Right atrium auricular region (tissue), 2 donors: ENCODE data around the gene BRI3BP. TPM values are rescaled to one million over a fixed set of nuclear protein-coding genes. Genes with fewer than 3 reads are reported as not detected.
A peak's percentile ranks its signal among the peaks of the same experiment; 100 is the strongest.

Experiments
- DNase-seq: peaks from one replicate; pipeline ENCODE4 v3.0.0-alpha.2; 2019; ENCODE audit warnings: low spot score
- H3K27ac ChIP-seq, 2 donors: fragments of 200-600 bp; sonication (generic); 1 replicate in 1 of 2; 2 replicates in 1 of 2; pipeline ENCODE4 v1.5.1; 2016 to 2019
- H3K27me3 ChIP-seq, 2 donors: fragments of 200-600 bp; sonication (generic); one replicate each; pipeline versions ENCODE4 v1.5.1 to v1.6.0; 2017 to 2019
- H3K36me3 ChIP-seq: fragments of 200-600 bp; sonication (generic); one replicate; pipeline ENCODE4 v1.5.1; 2016
- H3K4me1 ChIP-seq, 2 donors: fragments of 200-600 bp; sonication (generic); one replicate each; pipeline versions ENCODE4 v1.5.1 to v1.6.0; 2017 to 2019
- H3K4me3 ChIP-seq, 2 donors: fragments of 200-600 bp; sonication (generic); 1 replicate in 1 of 2; 2 replicates in 1 of 2; pipeline ENCODE4 v1.5.1; 2017 to 2019; ENCODE audit warnings: mild to moderate bottlenecking in 1 of 2, moderate library complexity in 1 of 2
- H3K9me3 ChIP-seq, 2 donors: fragments of 200-600 bp; sonication (generic); one replicate each; pipeline ENCODE4 v1.5.1; 2019
- CTCF ChIP-seq, 2 donors: fragments of 200-600 bp; sonication (generic); IDR thresholded peaks; one replicate each; pipeline ENCODE4 v1.5.1; 2019; ENCODE audit warnings: antibody characterized with exemption in 2 of 2
- total RNA-seq, 2 donors: library from RNA; depleted of rRNA; stranded (reverse); fragments of >200 nt; gene quantifications; one replicate each; pipeline ENCODE4 v1.1.0, GENCODE V29; 2016

The BRI3BP gene
- 1 to 10 TPM; 2.8 TPM for total RNA-seq

GRCh38 chr12:124993626-124994436 is at the start of gene BRI3BP:
Gene BRI3BP, plus strand, starts transcription at chr12:124993645. Its CDS starts 146 bp downstream, at chr12:124993791.
- Histone ChIP-seq H3K27me3 (no peaks in the 10 kb centered on the region), H3K9me3 (no peaks in the 10 kb centered on the region), H3K27ac (no peak within 1 kb of the TSS), H3K4me1 (peaks cover 0 to 18% of the 10 kb centered on the region in 2 donors), H3K4me3 (peak within 1 kb of the TSS; percentile 57 to 65), H3K36me3 (no peaks in the 10 kb centered on the region)
- DNase-seq = no peak
- TF ChIP-seq CTCF (IDR thresholded peaks at IDR 0.05) = no peak

GRCh38 chr12:124946447-124946793 is 47.0 kb upstream of the BRI3BP start:
- DNase-seq = no peak
- H3K4me3 ChIP-seq = no peak overlapping the region
- no peaks in the 10 kb centered on the region for H3K27me3 ChIP-seq
- H3K27ac ChIP-seq = no peak overlapping the region
- H3K9me3 ChIP-seq = no peaks in the 10 kb centered on the region
- no peak for TF ChIP-seq CTCF (IDR thresholded peaks at IDR 0.05)
- H3K36me3 ChIP-seq = peaks cover 33% of the 10 kb centered on the region
- H3K4me1 ChIP-seq = peaks cover 0 to 11% of the 10 kb centered on the region in 2 donors

GRCh38 chr12:124947013-124947412 is 46.4 kb upstream of the BRI3BP start:
- H3K27me3 ChIP-seq = no peaks in the 10 kb centered on the region
- no peak overlapping the region for H3K27ac ChIP-seq
- peaks cover 36% of the 10 kb centered on the region for H3K36me3 ChIP-seq

GRCh38 chr12:124947561-124948398 is 45.7 kb upstream of the BRI3BP start:
- TF ChIP-seq CTCF (IDR thresholded peaks at IDR 0.05) = no peak
- Histone ChIP-seq H3K4me1 (peaks cover 0 to 11% of the 10 kb centered on the region in 2 donors), H3K36me3 (peaks cover 41% of the 10 kb centered on the region), H3K4me3 (no peak overlapping the region), H3K9me3 (no peaks in the 10 kb centered on the region), H3K27ac (no peak overlapping the region), H3K27me3 (no peaks in the 10 kb centered on the region)
- DNase-seq = no peak

More at GRCh38 chr12:124947013-124947412, 46.4 kb upstream of the BRI3BP start:
- H3K4me3 ChIP-seq = no peak overlapping the region
- DNase-seq = no peak
- no peak for TF ChIP-seq CTCF (IDR thresholded peaks at IDR 0.05)
- H3K4me1 ChIP-seq = peaks cover 0 to 11% of the 10 kb centered on the region in 2 donors
- H3K9me3 ChIP-seq = no peaks in the 10 kb centered on the region

GRCh38 chr12:124949066-124949465 is 44.4 kb upstream of the BRI3BP start:
- no peaks in the 10 kb centered on the region for H3K27me3 ChIP-seq
- peaks cover 41% of the 10 kb centered on the region for H3K36me3 ChIP-seq
- H3K4me3 ChIP-seq = no peak overlapping the region
- H3K4me1 ChIP-seq = peaks cover 0 to 11% of the 10 kb centered on the region in 2 donors
- TF ChIP-seq CTCF (IDR thresholded peaks at IDR 0.05) = no peak
- DNase-seq = no peak
- H3K9me3 ChIP-seq = no peaks in the 10 kb centered on the region
- no peak overlapping the region for H3K27ac ChIP-seq
